T-helper 9 cell (primary cell): ENCODE results near the gene AP1M1.

Source experiments
- DNase-seq: peaks from one replicate; pipeline ENCODE4 v3.0.0-alpha.2; 2020

The AP1M1 gene

DNA sequence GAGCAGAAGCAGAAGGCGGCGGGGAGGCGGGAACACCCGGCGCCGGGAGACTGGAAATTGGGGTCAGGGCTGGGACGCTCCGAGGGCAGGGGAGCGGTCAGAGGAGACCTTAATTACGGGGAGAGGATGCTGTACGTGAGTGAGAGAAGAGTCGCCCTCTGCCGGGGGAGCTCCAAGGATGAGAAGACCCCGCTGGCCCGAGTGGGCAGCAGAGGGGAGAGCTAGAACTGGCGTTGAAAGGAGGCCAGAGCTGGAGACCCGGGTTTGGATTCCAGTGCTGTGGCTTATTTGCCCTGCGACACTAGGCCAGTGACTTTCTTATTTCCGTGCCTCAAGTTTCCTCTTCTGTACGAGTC, 12.0 kb upstream of the AP1M1 start:
- DNase-seq: peak; percentile 17

DNA sequence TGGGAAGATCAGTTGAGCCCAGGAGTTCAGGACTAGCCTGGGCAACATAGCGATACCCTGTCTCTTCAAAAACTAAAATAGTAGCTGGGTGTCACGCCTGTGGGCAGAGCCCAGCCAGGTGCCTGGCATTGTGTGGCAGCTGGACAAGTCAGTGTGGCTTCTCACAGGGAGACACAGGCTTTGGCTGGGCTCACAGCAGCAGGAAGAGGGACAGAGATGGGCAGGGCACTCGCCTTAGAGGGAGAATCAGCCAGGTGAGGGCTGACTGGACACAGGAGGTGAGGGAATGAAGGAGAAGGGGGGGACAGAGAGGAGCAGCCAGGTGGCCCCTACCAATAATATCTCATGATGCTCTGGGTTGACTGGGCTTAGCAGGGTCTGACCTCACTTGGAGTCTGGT, 9.2 kb upstream of the AP1M1 start:
- DNase-seq: no peak

DNA sequence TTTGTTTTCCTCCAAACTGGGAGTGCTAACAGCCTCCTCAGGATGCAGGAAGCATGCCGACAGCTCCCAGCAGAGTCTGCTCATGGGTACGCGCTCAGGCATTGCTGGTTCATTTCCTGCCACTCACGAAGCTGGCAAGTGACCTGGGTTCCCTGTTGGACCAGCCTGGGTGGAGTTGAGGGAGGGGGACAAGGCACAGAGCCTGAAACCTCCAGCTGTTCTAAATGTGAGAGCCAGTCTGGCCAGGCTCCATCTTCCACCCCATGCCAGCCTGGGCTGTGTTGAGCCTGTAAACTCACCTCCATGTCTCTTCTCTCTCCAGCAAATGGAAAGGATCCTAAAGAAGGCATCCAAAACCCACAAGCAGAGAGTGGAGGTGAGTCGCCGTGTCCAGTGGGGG, 7.5 kb upstream of the AP1M1 start:
- no peak for DNase-seq

DNA sequence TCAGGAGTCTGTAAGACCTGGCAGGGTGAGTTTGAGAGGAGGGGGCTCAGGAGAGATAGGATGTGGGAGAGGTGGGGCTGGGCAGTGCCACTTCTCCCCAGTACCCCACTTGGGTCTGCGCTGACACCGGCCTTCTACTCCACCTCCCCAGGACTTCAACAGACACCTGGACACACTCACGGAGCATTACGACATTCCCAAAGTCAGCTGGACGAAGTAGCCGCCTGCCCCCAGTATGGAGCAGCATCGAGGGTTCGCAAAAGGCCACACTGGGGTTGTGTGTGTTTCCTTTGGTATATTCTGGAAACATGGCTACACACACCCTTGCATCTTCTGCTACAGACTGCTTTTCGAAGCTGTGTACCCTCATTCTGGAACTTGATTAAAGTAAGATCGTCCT, 7.0 kb upstream of the AP1M1 start:
- no peak for DNase-seq

DNA sequence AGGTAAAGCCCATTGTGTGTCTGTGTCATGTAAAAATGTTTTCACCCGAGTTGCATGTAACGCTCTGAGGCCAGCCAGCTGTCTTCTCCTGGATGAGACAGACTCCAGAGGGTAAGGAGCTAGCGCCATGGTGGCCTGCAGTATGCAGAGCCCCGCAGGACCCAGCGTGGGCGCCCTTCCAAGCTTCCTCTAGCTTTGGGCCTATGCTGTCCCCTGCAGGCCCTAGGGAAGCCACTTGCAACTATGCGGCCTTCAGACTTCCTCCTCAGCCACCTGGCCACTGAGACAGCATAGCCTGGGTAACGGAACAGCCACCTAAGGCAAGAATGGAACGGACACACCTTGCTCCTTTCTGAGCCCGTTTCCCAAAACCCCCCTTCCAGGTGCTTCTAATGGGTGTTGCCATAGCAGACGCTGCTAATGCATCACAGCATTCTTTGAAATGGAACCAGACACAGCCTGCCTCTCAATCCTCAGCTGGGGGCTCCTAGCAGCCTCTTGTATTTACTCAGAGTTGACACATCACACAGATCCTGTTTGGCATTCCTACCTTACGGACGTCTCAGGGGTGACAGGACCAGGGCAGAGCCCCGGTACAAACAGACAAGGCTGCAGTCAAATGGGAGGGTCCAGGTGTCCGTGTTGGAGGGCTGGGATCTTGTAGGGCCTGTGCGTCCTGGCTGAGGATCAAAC, 6.3 kb upstream of the AP1M1 start:
- DNase-seq: no peak

DNA sequence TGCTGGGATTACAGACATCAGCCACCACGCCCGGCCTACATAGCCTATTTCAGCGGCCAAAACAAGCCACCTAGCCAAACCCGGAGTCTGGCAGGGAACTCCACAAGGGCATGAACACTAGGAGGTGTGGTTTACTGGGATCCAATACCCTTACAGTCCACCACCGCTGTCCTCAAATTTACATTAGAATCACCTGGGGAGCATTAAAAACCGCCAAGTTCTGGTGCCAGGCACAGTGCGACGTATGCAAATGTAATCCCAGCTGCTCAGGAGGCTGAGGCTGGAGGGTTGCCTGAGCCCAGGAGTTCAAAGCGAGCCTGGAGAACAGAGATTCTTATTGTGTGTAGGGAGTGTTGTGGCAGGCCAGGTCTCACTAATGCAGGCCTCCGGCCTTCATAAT, 4.2 kb upstream of the AP1M1 start:
- no peak for DNase-seq

DNA sequence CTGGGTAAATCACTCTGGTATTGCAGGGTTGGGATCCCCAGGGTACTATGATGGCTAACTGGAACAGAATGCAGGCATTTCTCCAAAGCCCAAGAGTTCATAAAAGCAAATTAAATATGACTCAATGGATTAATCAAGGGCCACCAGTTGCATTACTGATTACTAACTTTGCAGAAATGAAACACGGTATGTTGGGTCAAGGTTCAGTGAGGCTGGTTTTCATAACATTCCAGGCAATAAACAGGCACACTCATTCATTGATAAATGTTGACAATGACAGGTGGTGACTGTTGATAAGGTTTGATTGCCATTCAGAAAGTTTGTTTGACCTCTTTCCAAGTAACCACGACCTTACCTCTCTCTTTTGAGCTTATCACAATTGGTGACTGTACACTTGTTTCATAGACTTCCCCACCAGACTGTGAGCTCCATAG, 506 bp upstream of the AP1M1 start:
- DNase-seq: no peak

DNA sequence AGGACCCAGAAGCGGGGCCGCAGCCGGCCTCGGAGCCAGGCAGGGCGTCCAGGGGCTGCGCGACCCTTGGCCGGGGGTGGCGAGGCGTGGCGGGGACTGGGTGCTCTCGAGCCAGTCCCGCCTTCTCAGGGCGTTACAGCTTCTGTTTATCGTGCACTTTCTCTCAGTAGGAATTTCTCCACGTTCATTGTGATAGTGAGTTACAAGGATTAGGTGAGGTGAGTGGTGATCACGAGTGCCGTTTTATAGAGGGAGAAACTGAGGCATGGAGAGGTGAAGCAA, 600 bp downstream of the AP1M1 start:
- no peak for DNase-seq

DNA sequence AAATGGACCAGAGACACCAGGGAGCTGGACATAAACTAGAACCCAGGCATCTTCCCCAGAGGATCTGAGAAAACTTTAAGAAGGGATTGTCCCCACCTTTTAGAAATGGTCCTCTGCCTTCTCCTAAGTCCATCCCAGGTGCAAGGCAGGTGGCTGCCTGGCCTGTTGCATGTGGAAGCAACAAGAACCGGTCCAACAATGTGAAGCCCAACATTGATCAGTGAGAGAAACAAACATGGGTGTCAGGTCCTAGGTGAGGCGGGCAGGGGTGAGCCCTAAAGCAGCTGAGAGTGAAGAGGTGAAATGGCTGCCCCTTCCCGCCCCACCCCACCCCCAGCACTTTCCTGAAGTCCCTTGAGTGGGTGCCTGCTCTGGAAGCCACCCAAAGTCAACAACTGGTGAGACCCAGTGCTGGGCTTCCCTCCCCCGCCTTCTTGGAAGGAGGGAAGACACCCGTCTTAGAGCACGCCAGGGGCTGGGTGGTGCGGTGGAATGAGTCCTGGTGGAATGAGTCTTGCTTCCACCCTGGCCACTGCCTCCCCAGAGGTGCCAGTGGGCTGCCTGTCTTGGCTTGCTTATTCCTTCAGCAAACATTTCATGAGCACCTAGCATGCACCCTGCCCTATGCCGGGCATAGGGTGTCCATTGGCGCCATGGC, 1.7 kb downstream of the AP1M1 start:
- DNase-seq: no peak

DNA sequence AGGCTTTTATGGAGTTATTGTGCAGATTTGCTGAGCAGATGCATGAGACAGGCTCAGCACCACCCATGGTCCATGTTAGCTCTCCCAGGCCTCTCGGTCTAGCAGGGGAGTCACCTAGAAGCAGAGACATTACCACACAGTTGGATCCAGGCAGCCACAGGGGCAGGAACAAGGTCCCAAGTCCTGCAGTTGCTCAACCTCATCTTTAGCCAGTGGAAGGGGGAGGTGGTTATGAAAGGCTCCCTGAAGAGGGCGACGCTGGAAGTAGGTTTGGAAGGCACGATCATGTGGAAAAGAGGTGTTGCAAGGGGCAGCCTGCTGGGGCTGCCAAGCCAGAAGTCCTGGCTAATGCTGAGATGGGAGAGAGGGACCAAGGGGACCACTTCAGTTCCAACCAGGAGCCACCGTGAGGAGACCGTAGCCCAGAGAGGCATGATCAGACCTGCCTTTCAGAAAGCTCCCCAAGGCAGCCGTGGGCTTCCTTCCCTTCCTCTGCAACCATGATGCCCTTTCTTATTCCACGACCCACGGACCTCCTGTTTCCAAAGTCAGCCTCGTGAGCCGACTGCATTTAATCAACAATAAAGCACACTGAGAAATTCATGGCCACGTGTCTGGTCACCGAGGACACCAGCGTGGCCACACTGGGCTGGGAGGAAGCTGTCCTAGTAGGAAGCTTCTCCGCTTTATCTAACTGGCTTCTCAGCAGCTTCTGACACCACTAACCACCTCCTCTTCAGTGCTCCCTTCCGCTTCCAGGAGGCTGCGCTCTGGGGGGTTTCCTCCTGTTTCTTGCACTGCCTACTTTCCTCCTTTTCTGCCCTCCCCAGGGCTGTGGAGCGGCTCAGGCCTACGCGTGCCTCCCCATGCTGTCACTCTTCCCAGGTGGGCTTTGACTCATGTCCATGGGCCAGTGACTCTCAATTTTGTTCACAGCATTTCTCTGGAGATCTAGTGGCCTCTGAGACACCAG, 2.6 kb downstream of the AP1M1 start:
- no peak for DNase-seq

DNA sequence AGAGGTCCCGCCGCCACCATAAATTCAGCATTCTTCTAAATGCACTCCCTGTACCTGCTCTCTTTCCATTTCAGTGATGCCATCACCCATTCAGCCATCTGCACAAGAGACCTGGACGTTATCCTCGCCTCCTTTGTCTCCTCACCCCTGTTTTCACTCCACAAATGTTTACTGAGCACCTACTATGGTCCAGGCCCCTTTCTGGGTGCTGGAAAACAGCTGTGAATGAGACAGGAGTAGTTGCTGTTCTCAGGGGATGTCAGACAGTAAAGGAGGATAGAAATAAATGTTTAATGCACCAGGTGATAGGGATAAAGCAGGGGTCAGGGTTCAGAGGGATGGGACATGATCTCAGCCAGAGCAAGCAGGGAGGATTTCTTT, 3.3 kb downstream of the AP1M1 start:
- no peak for DNase-seq

DNA sequence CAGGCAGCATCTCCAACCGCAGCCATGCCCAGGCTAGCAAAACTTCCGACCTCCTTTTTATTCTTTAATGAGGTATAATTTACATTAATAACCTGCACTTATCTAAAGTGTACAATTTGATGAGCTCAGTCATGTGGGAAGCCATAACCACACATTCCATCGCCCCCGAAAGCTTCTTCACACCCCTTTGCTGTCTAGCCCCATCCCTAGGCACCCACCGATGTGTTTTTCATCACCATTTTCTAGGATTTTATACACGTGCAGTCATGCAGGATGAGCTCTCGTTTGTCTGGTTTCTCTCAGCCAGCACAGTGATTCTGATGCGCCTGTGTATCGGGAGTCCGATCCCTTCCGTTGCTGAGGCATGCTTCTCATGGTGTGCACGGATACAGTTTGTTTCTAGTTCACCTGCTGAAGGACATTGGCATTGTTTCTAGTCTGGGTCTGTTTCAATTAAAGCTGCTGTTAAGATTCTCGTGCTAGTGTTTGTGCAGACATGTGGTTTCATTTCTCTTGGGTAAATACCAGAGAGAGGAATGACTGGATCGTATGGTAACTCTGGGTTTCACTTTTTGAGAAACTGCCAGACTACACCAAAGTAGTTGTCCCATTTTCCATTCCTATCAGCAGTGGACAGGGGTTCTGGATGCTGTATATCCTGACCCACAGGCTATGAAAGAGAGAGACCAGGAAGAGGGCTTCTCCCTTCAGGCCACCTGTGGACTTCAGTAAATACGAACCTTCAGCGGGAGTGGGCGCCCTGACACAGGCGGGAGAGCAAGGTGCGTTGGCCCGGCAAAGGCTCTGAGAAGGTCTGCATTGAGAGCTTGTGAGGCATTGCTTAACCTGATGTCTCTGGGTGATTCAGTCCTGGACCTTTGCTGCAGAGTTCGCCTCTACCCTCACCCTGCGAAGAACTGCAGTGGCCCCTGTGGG, 4.9 kb downstream of the AP1M1 start:
- no peak for DNase-seq

DNA sequence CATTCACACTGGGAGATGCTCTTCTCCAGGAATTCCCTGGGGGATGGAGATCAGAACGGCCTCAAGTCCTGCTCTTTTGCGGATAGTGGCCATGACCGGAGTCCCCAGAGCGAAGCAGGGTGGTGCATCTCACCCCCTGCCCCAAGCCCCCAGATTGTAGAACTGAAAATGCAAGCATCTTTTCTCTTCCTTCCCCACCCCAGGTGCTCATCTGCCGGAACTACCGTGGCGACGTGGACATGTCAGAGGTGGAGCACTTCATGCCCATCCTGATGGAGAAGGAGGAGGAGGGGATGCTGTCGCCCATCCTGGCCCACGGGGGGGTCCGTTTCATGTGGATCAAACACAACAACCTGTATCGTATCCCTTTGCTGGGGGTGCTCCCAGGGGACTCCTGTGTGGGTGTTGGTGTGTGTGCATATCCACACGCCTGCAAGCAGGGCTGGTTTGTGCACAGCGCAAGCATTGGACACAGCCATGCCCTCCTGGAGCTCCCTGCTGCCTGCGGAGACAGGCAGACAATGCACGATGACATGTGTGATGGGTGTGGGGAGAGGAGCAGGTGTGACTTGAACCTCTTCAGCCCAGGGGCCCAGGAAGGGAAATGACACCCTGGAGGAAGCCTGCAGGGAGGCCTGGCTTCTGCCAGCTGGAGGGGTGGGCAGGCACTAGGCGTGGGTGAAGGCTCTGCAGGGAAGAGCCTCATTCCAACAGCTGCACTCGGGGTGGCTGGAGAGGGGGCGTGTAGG, 5.7 kb downstream of the AP1M1 start:
- no peak for DNase-seq

DNA sequence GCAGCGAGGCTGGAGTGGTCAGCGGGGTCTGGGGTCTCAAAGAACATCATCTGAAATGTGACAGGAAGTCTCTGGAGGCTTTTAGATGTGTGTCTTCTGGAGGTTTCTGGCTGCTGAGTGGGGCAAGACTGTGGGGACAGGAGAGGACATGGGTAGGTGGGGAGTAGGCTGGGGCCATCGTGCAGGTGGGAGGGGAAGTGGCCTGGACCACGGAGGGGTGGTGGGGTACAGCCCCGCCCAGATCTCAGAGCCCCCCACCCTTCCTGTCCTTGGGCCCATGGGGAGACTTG, 6.2 kb downstream of the AP1M1 start:
- DNase-seq: no peak

DNA sequence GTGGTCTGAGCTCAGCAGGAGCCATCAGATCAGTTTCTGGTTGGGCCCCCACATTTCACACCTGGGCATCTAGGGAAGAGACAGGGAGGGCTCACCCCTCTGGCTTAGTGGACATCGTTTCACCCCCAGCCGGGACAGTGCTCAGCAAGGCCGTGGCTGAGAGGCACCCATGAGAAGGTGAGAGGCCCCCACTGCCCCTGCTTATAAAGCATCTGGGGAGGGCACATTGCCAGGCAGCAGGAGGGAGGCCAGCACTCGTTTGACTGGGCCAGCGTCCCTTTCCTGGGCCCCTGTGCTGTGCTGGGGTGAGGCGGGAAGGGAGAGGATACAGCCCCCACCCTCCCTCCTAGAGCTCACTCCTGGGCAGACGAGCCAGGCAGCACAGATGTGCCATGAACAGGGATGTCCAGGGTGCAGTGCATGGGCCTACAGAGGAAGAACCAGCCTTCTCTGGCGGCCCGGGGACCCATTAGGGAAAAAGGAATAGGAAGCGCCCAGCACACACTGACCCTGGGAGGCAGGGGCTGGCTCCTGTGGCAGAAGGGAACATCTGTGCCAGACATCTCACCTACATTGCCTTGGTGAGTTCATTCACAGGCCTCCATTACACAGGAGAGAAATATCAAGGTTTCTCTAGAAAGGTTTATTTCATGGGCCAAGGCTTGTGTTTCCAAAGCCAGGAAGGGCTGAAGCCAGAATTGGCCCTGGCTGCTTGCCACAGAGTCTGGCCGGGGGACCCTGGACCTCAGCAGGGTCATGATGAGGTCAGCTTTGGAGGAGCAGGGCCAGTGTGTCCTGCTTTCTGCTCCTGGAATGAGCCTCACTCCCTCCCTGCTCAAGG, 7.7 kb downstream of the AP1M1 start:
- no peak for DNase-seq

DNA sequence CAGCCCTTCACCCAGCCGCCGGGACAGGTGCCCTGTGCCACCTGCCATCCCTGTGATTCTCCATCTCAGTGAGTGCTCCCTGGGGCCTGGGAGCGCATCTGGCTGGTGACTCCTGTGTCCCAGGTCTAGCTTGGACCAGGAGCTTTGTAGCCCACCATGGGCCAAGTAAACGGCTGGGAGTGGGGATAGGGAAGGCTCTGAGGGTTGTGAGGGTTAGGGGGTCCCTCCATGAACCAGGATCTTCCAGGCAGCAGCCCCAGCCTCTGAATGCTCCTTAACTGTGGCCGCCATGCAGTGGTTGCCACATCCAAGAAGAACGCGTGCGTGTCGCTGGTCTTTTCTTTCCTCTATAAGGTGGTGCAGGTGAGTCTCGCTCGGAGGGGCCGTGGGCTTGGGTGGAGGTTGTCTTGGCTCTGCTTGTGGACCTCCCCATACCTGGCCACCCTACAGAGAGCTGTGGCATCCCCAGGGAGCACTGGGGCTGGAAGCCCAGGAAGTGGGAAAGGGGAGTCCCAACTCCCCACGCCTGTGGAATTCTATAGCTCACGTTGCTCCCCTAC, 8.4 kb downstream of the AP1M1 start:
- no peak for DNase-seq

DNA sequence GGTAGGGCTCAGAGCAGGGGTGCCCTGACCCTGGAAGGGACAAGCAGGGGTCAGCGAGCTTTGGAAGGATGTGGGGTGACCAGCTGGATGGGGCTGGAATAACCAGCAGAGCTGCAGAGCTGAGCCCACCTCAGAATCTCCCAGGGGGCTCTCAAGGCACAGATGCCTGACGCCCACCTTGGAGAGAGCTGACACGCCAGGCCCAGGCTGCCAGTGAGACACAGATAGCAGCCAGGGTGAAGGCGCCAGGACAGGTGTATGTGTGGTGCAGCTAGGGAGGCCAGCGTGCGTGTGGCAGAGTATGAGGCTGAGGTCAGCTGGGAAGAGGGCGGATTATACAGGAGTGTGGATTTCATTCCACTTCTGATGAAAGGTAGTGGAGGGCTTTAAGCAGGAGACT, 8.9 kb downstream of the AP1M1 start:
- DNase-seq: no peak

DNA sequence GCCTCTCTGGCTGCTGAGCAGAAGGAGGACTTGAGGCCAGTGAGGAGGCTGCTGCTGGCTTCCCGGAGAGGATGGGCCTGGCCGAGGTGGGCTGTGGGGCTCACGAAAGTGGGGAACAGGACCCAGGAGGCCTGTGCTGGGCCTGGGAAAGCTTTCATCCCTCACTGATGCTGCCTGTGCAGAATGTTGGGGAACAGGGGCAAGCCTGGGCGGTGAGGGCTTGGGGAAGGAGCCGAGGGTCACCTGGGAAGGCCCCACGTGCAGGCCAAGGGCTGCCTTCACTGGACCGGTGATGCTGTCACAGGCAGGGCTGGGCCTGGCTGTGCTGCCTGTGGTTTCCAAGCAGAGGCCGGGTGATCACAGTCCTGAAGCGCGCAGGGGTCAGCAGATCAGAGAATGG, 9.4 kb downstream of the AP1M1 start:
- no peak for DNase-seq

DNA sequence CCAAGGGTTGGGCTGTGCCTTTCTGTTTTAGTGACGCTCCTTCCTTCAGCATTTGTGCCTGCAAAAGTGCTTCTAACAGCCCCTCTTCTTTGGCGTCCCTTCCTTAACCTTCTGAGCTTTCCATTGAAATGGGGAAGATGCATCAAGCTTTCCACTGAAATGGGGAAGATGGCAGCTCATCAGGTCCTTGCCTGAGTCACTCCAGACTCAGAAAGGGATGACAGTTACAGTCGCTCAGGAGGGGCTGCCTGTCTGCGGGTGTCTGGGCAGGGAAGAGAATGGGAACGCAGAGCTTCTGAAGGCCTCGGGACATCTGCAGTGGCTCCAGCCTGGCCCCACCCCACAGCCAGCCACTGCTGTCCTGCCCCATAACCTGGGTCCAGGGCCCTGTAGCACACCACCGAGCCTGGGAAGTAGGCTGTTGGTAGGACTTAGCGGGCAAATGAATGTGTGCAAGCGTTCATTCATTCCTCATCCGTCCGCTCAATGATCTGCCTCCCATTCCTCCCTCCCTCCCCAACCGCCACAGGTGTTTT, 9.8 kb downstream of the AP1M1 start:
- no peak for DNase-seq

DNA sequence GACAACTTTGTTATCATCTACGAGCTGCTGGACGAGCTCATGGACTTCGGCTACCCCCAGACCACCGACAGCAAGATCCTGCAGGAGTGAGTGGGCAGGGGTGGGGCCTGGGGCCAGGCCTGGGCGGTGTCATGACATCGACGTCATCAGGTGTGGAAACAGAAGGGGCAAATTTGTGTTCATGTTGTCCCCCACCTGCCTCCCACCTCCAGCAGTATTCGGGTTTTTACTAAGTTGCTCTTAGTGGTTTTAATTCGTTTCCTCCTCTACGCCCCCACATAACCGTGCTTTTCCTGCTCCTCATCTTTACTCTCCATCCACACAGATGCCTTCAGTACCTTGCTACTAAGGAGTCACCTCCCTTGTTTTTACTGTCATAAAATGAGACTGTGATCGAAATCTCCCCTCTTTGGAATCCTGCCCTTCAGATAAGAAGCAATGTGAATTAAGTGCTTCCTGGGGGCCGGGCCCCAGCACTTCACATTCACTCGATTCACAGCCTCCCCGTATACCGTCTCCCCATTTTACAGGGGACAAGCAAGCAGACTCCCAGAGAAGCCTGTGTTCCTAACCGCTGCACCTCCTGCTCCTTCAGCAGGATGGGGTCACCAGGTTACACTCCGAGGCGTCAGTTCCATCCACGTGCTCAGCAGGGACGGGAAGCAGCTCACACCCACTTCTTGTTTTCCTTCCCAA, 10.5 kb downstream of the AP1M1 start:
- DNase-seq: no peak
